Esophagus muscularis mucosa (tissue), 4 donors: ENCODE measurements around the gene FADS2. TPM values are rescaled to one million over a fixed set of nuclear protein-coding genes. Genes with fewer than 3 reads are reported as not detected.

Experiments
- DNase-seq: peaks from one replicate; pipeline ENCODE4 v3.0.0-alpha.2; 2017; ENCODE audit errors: extremely low spot score
- H3K27ac ChIP-seq, 4 donors: fragments of 200-600 bp; sonication (generic); replicated peaks in 1 of 4; 1 replicate in 3 of 4; 2 replicates in 1 of 4; pipeline ENCODE4 v1.5.1; 2016 to 2019; ENCODE audit warnings: mild to moderate bottlenecking in 1 of 4
- H3K27me3 ChIP-seq, 4 donors: fragments of 200-600 bp; sonication (generic); one replicate each; pipeline versions ENCODE4 v1.5.1 to v1.6.0; 2016 to 2019
- H3K36me3 ChIP-seq, 4 donors: fragments of 200-600 bp; sonication (generic); one replicate each; pipeline ENCODE4 v1.5.1; 2016 to 2019
- H3K4me1 ChIP-seq, 4 donors: fragments of 200-600 bp; sonication (generic); one replicate each; pipeline ENCODE4 v1.5.1; 2016 to 2019
- H3K4me3 ChIP-seq, 4 donors: fragments of 200-600 bp; sonication (generic); 1 replicate in 2 of 4; 2 replicates in 2 of 4; pipeline ENCODE4 v1.5.1; 2016 to 2019; ENCODE audit warnings: mild to moderate bottlenecking in 4 of 4, moderate library complexity in 1 of 4
- H3K9me3 ChIP-seq, 4 donors: fragments of 200-600 bp; sonication (generic); 1 replicate in 3 of 4; 2 replicates in 1 of 4; pipeline ENCODE4 v1.5.1; 2016 to 2019
- EP300 ChIP-seq: sonication (generic); formaldehyde crosslinking; IDR thresholded peaks from one replicate; pipeline ENCODE4 v1.6.1; 2017; ENCODE audit warnings: antibody characterized with exemption
- POLR2A ChIP-seq: fragments of 450-650 bp; IDR thresholded peaks from one replicate; pipeline ENCODE4 v1.6.1; 2017; ENCODE audit warnings: antibody characterized with exemption, moderate library complexity, mild to moderate bottlenecking, low read depth
- POLR2AphosphoS5 ChIP-seq, 2 donors: sonication (generic); formaldehyde crosslinking; IDR thresholded peaks; one replicate each; pipeline ENCODE4 v1.6.1; 2017; ENCODE audit warnings: antibody characterized with exemption in 2 of 2
- WGBS: methylation state at CpG from one replicate; pipeline ENCODE4 v1.1.5; 2018; 5-methylcytosine and 5-hydroxymethylcytosine counted together
- intact Hi-C: fragments of 100-400 bp; cut with DNase I; formaldehyde crosslinking; loops from one replicate; pipeline ENCODE4 v1.15.1; 2023
- total RNA-seq, 4 donors: library from RNA; depleted of rRNA; stranded (reverse); fragments of >200 nt; gene quantifications; one replicate each; pipeline versions ENCODE4 v1.1.0 to v1.2.1, GENCODE V29; 2016
- TF ChIP-seq, protein P1 (sequence below), 3 experiments: fragments of 200-600 bp in 2 of 3; fragments of 450-650 bp in 1 of 3; sonication (generic) in 2 of 3; IDR thresholded peaks; one replicate each; pipeline ENCODE4 v1.5.1; 2017 to 2019; ENCODE audit warnings: antibody characterized with exemption in 3 of 3, mild to moderate bottlenecking in 2 of 3, moderate library complexity in 1 of 3

The FADS2 gene
- total RNA-seq, 4 donors from 2014 or later, result 15.9 to 32.8 (median 28.0) TPM

DNA sequence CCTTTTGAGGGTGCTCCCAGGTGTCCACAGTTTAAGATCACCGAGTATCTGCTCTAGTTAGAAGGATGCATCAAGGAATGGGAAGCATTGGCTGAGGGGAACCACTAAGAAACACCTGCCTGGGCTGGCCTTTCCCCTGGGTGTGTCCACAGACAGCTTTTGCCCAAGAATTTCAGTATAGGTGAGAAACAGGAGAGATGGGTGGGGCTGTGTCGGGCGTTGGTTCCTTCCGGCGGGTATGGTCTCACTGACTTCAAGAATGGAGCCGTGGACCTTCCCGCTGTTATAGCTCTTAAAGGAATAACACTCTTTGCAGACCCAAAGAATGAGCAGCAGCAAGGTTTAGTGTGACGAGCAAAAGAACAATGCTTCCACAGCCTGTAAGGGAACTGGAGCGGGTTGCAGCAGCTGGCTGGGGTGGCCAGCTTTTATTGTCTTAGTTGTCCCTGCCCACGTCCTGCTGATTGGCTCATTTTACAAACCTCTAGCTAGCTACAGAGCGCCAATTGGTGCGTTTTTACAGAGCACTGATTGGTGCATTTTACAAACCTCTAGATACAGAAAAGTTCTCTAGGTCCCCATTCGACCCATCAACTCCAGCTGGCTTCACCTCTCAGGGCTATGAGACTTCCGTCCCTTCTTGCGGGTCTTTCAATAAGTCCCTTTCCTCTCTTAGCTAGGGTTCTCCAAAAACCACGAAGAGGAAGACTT lies 13.7 kb upstream of the FADS2 start:
- Histone ChIP-seq H3K27me3 (peaks cover 0 to 13% (median 0%) of the 10 kb centered on the region in 4 donors), H3K36me3 (peaks cover 17 to 40% (median 33%) of the 10 kb centered on the region in 4 donors), H3K4me3 (peak overlapping the region; percentile 71 to 88 (median 74)), H3K27ac (peak overlapping the region; percentile 95 to 99 (median 97)), H3K4me1 (peaks cover 11 to 29% (median 22%) of the 10 kb centered on the region in 4 donors), H3K9me3 (no peaks in the 10 kb centered on the region)
- WGBS, result 77% methylated on average over 16 of the region's 16 CpGs
- DNase-seq, result no peak
- no peak for TF ChIP-seq POLR2A
- no peak for TF ChIP-seq POLR2AphosphoS5 (IDR thresholded peaks at IDR 0.05)
- TF ChIP-seq, protein P1, sequence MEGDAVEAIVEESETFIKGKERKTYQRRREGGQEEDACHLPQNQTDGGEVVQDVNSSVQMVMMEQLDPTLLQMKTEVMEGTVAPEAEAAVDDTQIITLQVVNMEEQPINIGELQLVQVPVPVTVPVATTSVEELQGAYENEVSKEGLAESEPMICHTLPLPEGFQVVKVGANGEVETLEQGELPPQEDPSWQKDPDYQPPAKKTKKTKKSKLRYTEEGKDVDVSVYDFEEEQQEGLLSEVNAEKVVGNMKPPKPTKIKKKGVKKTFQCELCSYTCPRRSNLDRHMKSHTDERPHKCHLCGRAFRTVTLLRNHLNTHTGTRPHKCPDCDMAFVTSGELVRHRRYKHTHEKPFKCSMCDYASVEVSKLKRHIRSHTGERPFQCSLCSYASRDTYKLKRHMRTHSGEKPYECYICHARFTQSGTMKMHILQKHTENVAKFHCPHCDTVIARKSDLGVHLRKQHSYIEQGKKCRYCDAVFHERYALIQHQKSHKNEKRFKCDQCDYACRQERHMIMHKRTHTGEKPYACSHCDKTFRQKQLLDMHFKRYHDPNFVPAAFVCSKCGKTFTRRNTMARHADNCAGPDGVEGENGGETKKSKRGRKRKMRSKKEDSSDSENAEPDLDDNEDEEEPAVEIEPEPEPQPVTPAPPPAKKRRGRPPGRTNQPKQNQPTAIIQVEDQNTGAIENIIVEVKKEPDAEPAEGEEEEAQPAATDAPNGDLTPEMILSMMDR (IDR thresholded peaks at IDR 0.05), result no peak
- TF ChIP-seq EP300, result no peak
- intact Hi-C loops, result no loop called here

DNA sequence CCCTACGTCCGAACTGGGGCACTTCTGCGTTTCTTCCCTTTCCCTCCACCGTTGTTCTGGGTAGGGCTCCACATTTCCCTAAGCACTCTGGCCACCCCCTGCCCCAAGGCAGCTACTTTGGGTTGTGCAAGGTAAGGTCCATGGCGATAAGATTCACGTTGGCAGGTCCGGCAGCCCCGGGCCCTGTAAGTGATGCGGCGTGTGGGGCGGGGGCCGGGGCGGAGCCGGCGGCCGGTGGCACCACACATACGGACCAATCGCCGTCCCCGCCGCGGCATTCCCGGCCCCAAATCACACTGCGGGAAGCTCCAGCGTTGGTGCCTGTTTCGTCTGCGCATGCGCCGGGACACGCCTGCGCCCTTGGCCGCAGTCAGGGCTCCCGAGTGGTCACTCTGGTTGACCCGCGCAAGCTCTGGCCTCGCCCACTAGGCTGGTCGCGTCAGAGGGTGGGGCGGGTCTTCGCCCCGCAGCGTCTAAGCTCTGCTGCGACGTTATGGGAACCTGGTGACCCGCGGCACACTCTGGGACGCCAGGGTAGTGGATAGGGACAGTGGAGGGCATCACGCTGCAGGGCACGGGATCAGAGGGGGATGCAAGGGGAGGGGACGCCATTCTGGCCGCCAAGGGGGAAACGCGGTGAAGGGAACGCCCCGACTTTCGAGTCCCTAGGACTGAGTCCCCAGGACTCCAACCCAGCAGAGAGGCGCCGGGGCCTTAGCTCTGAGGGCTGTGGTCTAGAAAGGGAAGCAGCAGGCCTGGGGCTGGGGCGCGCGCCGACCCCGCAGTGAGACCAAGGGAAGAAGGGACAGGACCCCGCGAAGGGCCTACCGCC lies 12.9 kb upstream of the FADS2 start:
- 1% methylated on average over 27 of the region's 66 CpGs for WGBS
- Histone ChIP-seq H3K27ac (peak overlapping the region; percentile 95 to 99 (median 97)), H3K4me3 (peak overlapping the region; percentile 71 to 88 (median 74)), H3K27me3 (peaks cover 0 to 13% (median 0%) of the 10 kb centered on the region in 4 donors), H3K9me3 (no peaks in the 10 kb centered on the region), H3K36me3 (peaks cover 16 to 32% (median 26%) of the 10 kb centered on the region in 4 donors), H3K4me1 (peaks cover 11 to 29% (median 22%) of the 10 kb centered on the region in 4 donors)
- intact Hi-C loops, result no loop called here
- TF ChIP-seq POLR2AphosphoS5 (IDR thresholded peaks at IDR 0.05) (peak; percentile 98 to 100), POLR2A (peak; percentile 92), EP300 (no peak)
- TF ChIP-seq, protein P1 (IDR thresholded peaks at IDR 0.05), result peak in 1 of 3 experiments; percentile 9
- DNase-seq, result peak; percentile 97

DNA sequence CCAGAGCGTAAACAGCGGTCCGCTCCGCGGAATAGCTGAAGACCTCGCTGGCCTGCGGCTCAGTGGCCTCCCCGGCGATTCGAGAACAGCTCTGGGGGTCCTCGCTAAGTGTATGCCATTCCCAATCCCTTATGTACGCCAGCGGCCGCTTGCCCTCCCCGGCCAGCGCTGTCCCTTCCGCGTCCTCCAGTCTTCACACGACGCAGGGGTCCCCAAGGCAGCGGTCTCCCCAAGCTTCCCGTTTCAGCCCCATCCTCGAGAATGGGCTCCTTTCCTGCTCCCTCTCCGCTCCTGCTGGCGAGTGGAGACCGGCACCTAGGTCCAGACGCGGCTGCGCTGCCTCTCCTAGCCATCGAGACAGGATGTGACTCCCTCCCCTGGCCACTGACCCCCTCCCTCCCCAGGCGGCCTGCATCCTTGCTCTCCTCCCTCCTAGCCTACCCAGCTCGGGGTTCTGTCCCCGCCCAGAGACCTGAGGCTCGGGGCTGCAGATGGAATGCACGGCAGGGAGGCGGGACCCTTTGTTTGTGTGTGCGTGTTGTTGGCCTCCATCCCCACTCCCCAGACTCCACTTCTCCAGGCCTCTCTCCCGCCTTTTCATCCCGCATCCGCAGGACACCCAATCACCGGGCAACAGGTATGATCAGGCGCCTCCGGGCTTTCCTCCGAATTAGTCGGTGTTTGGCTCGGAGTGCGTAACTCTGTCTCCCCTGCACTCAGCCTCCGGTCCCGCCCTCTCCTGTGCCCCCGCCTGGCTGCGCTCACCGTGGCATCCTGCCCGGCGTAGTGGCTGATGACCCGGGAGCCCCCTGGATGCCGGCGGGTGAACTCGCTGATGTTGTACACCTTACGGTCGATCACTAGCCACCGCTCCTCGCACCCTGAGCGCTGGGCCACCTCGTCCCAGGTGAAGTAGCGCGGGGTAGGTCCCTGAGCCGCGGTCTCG lies 12.0 kb upstream of the FADS2 start:
- no peak for DNase-seq
- Histone ChIP-seq H3K9me3 (no peaks in the 10 kb centered on the region), H3K36me3 (peaks cover 8 to 24% (median 17%) of the 10 kb centered on the region in 4 donors), H3K4me1 (peaks cover 11 to 29% (median 22%) of the 10 kb centered on the region in 4 donors), H3K4me3 (peak overlapping the region; percentile 71 to 88 (median 74)), H3K27ac (peak overlapping the region; percentile 95 to 99 (median 97)), H3K27me3 (peaks cover 0 to 13% (median 0%) of the 10 kb centered on the region in 4 donors)
- WGBS, result 0% methylated on average over 42 of the region's 69 CpGs
- intact Hi-C loops, result no loop called here
- TF ChIP-seq POLR2AphosphoS5 (IDR thresholded peaks at IDR 0.05), result no peak

DNA sequence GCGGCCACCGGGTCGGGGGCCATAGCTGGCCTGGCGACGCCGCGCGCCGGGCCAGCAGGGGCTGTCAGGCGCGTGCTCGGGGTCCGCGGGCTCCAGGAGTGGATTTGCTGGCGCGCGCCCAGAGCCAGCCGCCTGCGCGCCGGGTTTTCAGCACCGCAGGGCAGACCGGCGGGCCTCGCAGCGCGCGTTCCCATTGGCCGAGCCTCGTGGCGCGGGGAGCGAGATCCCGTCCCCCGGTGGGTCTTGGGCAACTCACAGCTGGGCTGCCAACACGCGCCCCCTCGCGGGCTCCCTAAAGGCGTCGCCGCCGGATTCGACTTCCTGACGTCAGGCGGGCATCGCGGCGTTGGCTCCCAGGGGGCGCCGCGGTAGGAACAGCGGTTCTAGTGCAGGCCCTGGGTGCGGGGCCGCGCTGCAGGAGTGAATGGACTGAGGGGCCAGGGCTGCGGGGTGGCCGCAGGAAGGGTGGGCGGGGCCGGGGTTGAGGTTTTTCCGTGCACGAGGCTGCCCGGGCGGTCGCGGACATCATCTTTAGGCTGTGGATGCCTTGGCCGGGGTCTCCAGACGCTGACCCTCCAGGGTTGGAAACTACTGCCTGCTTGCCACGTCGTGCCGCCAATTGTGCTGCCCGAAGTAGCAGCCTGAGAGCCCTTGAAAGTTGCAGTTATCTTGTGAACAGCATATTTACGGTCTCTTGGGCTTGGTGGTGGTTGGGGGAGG lies 11.2 kb upstream of the FADS2 start, which contains the start of gene FADS1:
FADS1 (minus strand) TSS at position 268 of the 720 bp plus-strand sequence; CDS start at position 194, 74 bp downstream.
- Histone ChIP-seq H3K36me3 (peaks cover 7 to 15% (median 9%) of the 10 kb centered on the region in 4 donors), H3K27ac (peak within 1 kb of the TSS; percentile 95 to 99 (median 97)), H3K9me3 (no peaks in the 10 kb centered on the region), H3K4me1 (peaks cover 11 to 29% (median 22%) of the 10 kb centered on the region in 4 donors), H3K27me3 (peaks cover 0 to 13% (median 0%) of the 10 kb centered on the region in 4 donors), H3K4me3 (peak within 1 kb of the TSS; percentile 71 to 88 (median 74))
- TF ChIP-seq, protein P1 (IDR thresholded peaks at IDR 0.05), result peak; percentile 48 to 58 (median 50)
- TF ChIP-seq POLR2AphosphoS5 (IDR thresholded peaks at IDR 0.05), result peak; percentile 81 to 84
- TF ChIP-seq POLR2A, result no peak
- intact Hi-C loops, result no loop called here
- WGBS, result 0% methylated on average over 9 of the region's 73 CpGs
- DNase-seq, result peak; percentile 97
